ENCODE results near the gene GDPD4. TPM values are rescaled to one million over a fixed set of nuclear protein-coding genes. Genes with fewer than 3 reads are reported as not detected.

GDPD4 gene
- total RNA-seq, 1 experiment from 2014 or later: not detected

DNA sequence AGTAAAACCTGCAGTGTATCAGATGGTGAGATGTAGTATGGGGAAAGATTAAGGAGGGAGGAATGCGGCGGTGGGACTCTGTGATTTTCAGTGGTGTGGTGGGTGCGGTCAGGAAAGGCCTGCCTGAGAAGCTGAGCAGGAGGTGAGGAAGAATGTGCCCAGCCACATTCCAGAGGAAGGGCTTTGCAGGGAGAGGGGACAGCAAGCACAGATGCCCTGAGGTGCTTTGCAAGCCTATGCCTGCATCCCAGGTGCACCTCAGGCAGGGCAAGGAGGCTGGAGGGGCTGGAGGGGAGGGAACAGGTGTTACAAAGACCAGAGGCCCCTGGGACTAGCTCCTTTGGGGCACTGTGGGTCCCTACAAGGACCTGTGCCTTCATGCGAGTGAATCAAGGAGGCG, 131.4 kb downstream of the GDPD4 start:
- Histone ChIP-seq H3K36me3 (ENCODE audit: insufficient read depth, low read length) (no peaks in the 10 kb centered on the region), H4K20me1 (ENCODE audit: insufficient read depth, low read depth, low read length) (no peaks in the 10 kb centered on the region; the same call in 1 of the 2 replicates), H3K9me3 (ENCODE audit: low read length) (no peaks in the 10 kb centered on the region), H3K27me3 (ENCODE audit: low read length) (no peaks in the 10 kb centered on the region), H3K9me2 (replicated peaks; ENCODE audit: insufficient read depth, low read length) (no peaks in the 10 kb centered on the region), H3K4me3 (ENCODE audit: low read length) (no peak overlapping the region), H3K79me2 (ENCODE audit: low read length) (no peaks in the 10 kb centered on the region), H2AFZ (ENCODE audit: low read length) (no peak overlapping the region), H3K9ac (ENCODE audit: low read length) (no peak overlapping the region), H3K27ac (ENCODE audit: low read length) (no peak overlapping the region), H3K4me1 (ENCODE audit: low read length) (peaks cover 8% of the 10 kb centered on the region), H3K4me2 (ENCODE audit: low read depth, low read length, poor library complexity, severe bottlenecking) (no peak overlapping the region)
- no peak for DNase-seq

DNA sequence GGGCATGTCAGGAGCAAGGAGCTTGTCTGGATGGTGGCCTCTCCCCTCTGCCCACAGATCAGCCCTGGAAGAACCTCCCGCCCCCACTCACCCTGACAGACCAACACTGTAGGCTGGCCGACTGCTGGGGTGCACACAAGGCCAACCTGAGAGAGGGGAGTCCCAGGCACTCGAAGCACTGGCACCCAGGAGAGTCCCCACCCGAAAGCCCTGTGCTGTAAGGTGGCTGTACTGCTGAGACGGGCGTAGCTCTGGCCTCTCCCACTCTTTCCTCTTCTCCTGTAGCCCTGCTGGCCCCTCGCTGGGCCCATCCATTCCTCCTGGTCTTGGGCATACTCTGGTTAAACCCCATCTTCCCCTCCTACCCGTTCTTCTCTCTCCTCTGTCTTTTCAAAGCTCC, 133.7 kb downstream of the GDPD4 start:
- Histone ChIP-seq H3K9me2 (replicated peaks; ENCODE audit: insufficient read depth, low read length) (no peaks in the 10 kb centered on the region), H3K4me2 (ENCODE audit: low read depth, low read length, poor library complexity, severe bottlenecking) (no peak overlapping the region), H3K4me1 (ENCODE audit: low read length) (peaks cover 8% of the 10 kb centered on the region), H3K27me3 (ENCODE audit: low read length) (no peaks in the 10 kb centered on the region), H3K9ac (ENCODE audit: low read length) (no peak overlapping the region), H3K36me3 (ENCODE audit: insufficient read depth, low read length) (no peaks in the 10 kb centered on the region), H2AFZ (ENCODE audit: low read length) (no peak overlapping the region), H3K27ac (ENCODE audit: low read length) (no peak overlapping the region), H3K9me3 (ENCODE audit: low read length) (no peaks in the 10 kb centered on the region), H4K20me1 (ENCODE audit: insufficient read depth, low read depth, low read length) (no peaks in the 10 kb centered on the region; the same call in 1 of the 2 replicates), H3K4me3 (ENCODE audit: low read length) (no peak overlapping the region), H3K79me2 (ENCODE audit: low read length) (no peaks in the 10 kb centered on the region)
- DNase-seq: no peak

DNA sequence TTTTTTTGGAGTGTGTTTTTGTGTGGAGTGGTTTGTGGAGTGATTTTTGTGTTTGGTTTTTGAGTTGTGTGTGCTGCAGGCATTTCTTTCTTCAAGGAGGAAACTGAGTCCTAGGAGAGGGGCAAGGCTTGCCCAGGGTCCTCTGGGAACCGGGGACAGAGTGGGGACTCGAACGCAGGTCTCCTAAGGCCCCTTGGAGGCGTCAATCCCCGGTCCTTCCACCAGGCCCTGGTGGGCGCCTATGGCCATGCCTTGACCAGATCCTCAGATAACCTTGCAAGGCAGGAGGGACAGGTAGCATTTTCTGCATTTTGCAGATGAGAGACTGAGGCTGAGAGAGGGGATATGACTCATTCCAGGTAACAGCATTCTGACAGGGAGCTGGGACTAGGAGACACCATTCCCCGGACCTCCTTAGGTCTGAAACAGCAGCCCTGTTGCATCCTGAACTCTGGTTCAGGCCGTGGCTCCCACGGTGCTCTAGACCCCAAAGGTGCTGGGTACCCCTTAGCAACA, 134.3 kb downstream of the GDPD4 start:
- no peak for DNase-seq
- H3K27ac ChIP-seq (ENCODE audit: low read length): no peak overlapping the region
- H3K36me3 ChIP-seq (ENCODE audit: insufficient read depth, low read length): no peaks in the 10 kb centered on the region
- no peak overlapping the region for H3K4me3 ChIP-seq (ENCODE audit: low read length)
- no peak overlapping the region for H3K9ac ChIP-seq (ENCODE audit: low read length)
- no peaks in the 10 kb centered on the region for H3K79me2 ChIP-seq (ENCODE audit: low read length)
- no peaks in the 10 kb centered on the region for H3K27me3 ChIP-seq (ENCODE audit: low read length)
- no peaks in the 10 kb centered on the region for H3K9me3 ChIP-seq (ENCODE audit: low read length)
- peaks cover 3% of the 10 kb centered on the region; the same call in 1 of the 2 replicates for H4K20me1 ChIP-seq (ENCODE audit: insufficient read depth, low read depth, low read length)
- H2AFZ ChIP-seq (ENCODE audit: low read length): no peak overlapping the region
- H3K4me2 ChIP-seq (ENCODE audit: low read depth, low read length, poor library complexity, severe bottlenecking): no peak overlapping the region
- peaks cover 8% of the 10 kb centered on the region for H3K4me1 ChIP-seq (ENCODE audit: low read length)
- H3K9me2 ChIP-seq (replicated peaks; ENCODE audit: insufficient read depth, low read length): no peaks in the 10 kb centered on the region

Other genes starting within 250 kb of the GDPD4 start
- gene CAPN5, start 234.7 kb downstream of the GDPD4 start, total RNA-seq (2014; rRNA removed; shearing (Covaris generic); ENCODE audit: low replicate concordance): 0.07 and 0.54 TPM in 2 replicates
- gene OMP, start 198.8 kb downstream of the GDPD4 start, total RNA-seq (2014; rRNA removed; shearing (Covaris generic); ENCODE audit: low replicate concordance): not detected in 2 replicates
- gene MYO7A, start 173.4 kb downstream of the GDPD4 start, total RNA-seq (2014; rRNA removed; shearing (Covaris generic); ENCODE audit: low replicate concordance): not detected in 2 replicates
- 18.7 and 60.1 TPM in 2 replicates for gene PAK1, start 172.4 kb upstream of the GDPD4 start, total RNA-seq (2014; rRNA removed; shearing (Covaris generic); ENCODE audit: low replicate concordance)

Data from Karpas-422 (cell line).